ENCODE results near the gene KIF5B.
"Not testable (repeated sequence)": the region's sequence is repeated elsewhere in the genome, so short reads cannot be mapped to it uniquely, and the experiment has no call there.

The KIF5B gene

GRCh38 chr10:32004161-32004591, 52.0 kb downstream of the KIF5B start:
- DNase-seq, result no peak

GRCh38 chr10:32002531-32002930, 53.7 kb downstream of the KIF5B start:
- DNase-seq, result no peak

GRCh38 chr10:32000937-32001336, 55.3 kb downstream of the KIF5B start:
- DNase-seq, result no peak

GRCh38 chr10:31999836-32000235, 56.4 kb downstream of the KIF5B start:
- DNase-seq, result no peak

- no peak for DNase-seq
Measured at GRCh38 chr10:31999070-31999660, 57.1 kb downstream of the KIF5B start.

GRCh38 chr10:31994926-31995325, 61.3 kb downstream of the KIF5B start:
- DNase-seq, result no peak

GRCh38 chr10:31990937-31991336, 65.3 kb downstream of the KIF5B start:
- DNase-seq, result no peak

- DNase-seq, result not testable (repeated sequence)
Measured at GRCh38 chr10:31987786-31988185, 68.4 kb downstream of the KIF5B start.

- no peak for DNase-seq
Measured at GRCh38 chr10:31982111-31982510, 74.1 kb downstream of the KIF5B start.

- no peak for DNase-seq
Measured at GRCh38 chr10:31980471-31980870, 75.8 kb downstream of the KIF5B start.

- not testable (repeated sequence) for DNase-seq
Measured at GRCh38 chr10:31979071-31979470, 77.2 kb downstream of the KIF5B start.

GRCh38 chr10:31978156-31978483, 78.1 kb downstream of the KIF5B start:
- no peak for DNase-seq

- peak; percentile 62 for DNase-seq
Measured at GRCh38 chr10:31977440-31978155, 78.6 kb downstream of the KIF5B start.

GRCh38 chr10:31975157-31975765, 81.0 kb downstream of the KIF5B start:
- no peak for DNase-seq

GRCh38 chr10:31974434-31975124, 81.6 kb downstream of the KIF5B start:
- DNase-seq, result no peak

- DNase-seq, result peak; percentile 93
Measured at GRCh38 chr10:31972519-31973041, 83.6 kb downstream of the KIF5B start.

- DNase-seq, result not testable (repeated sequence)
Measured at GRCh38 chr10:31969847-31970246, 86.4 kb downstream of the KIF5B start.

- no peak for DNase-seq
Measured at GRCh38 chr10:31963589-31963980, 92.6 kb downstream of the KIF5B start.

- DNase-seq, result no peak
Measured at GRCh38 chr10:31962826-31963588, 93.2 kb downstream of the KIF5B start.

GRCh38 chr10:31961277-31962074, 94.7 kb downstream of the KIF5B start:
- DNase-seq, result peak; percentile 68

GRCh38 chr10:31959461-31960173, 96.6 kb downstream of the KIF5B start:
- DNase-seq, result no peak

Measured in hematopoietic multipotent progenitor cell treated with erythropoietin and hydrocortisone succinate and interleukin-3 and kit ligand, for 6 days (in vitro differentiated cells).